Activated naive CD8-positive, alpha-beta T cell treated with anti-CD3 and anti-CD28 coated beads for 36 hours (primary cell): ENCODE data around the gene STK38. TPM values are rescaled to one million over a fixed set of nuclear protein-coding genes. Genes with fewer than 3 reads are reported as not detected.
"Not testable (repeated sequence)": the region's sequence is repeated elsewhere in the genome, so short reads cannot be mapped to it uniquely, and the experiment has no call there.

ENCODE experiments used
- DNase-seq: peaks from one replicate; pipeline ENCODE4 v3.0.0; 2021
- H3K27ac Mint-ChIP-seq: one replicate; pipeline ENCODE4 v1.8.0; 2022; ENCODE audit warnings: mild to moderate bottlenecking, moderate library complexity, mixed read lengths
- H3K27me3 Mint-ChIP-seq: one replicate; pipeline ENCODE4 v1.8.0; 2022; ENCODE audit warnings: mild to moderate bottlenecking, mixed read lengths
- H3K36me3 Mint-ChIP-seq: one replicate; pipeline ENCODE4 v1.8.0; 2021; ENCODE audit warnings: mild to moderate bottlenecking, mixed read lengths
- H3K4me1 Mint-ChIP-seq: one replicate; pipeline ENCODE4 v1.8.0; 2021; ENCODE audit warnings: mixed read lengths
- H3K4me3 Mint-ChIP-seq: one replicate; pipeline ENCODE4 v1.8.0; 2022; ENCODE audit warnings: mild to moderate bottlenecking, moderate library complexity, mixed read lengths
- H3K9me3 Mint-ChIP-seq: one replicate; pipeline ENCODE4 v1.8.0; 2022; ENCODE audit warnings: mixed read lengths
- total RNA-seq, 2 experiments: library from RNA; stranded (reverse); gene quantifications; one replicate each; pipeline ENCODE4 v1.2.3, GENCODE V29; 2021

STK38 gene
- total RNA-seq: 10 to 100 TPM; 21.5 to 23.1 TPM

- peaks cover 15% of the 10 kb centered on the region for H3K36me3 Mint-ChIP-seq
- H3K27ac Mint-ChIP-seq: peak within 1 kb of the TSS; percentile 98
- peaks cover 4% of the 10 kb centered on the region for H3K27me3 Mint-ChIP-seq
- DNase-seq: peak; percentile 92
- H3K4me1 Mint-ChIP-seq: peaks cover 39% of the 10 kb centered on the region
- peak within 1 kb of the TSS; percentile 100 for H3K4me3 Mint-ChIP-seq
- no peaks in the 10 kb centered on the region for H3K9me3 Mint-ChIP-seq
Measured at GRCh38 chr6:36546920-36547645, at the start of gene STK38. STK38 (minus strand) TSS chr6:36547479; CDS start chr6:36540202, 7,277 bp downstream.

- H3K36me3 Mint-ChIP-seq: peaks cover 70% of the 10 kb centered on the region
- peaks cover 58% of the 10 kb centered on the region for H3K4me1 Mint-ChIP-seq
- DNase-seq: no peak
- peak overlapping the region; percentile 97 for H3K4me3 Mint-ChIP-seq
- peak overlapping the region; percentile 99 for H3K27ac Mint-ChIP-seq
- H3K27me3 Mint-ChIP-seq: peaks cover 5% of the 10 kb centered on the region
- peaks cover 2% of the 10 kb centered on the region for H3K9me3 Mint-ChIP-seq
Measured at GRCh38 chr6:36596356-36596755, 49.1 kb upstream of the STK38 start.

- H3K4me1 Mint-ChIP-seq: peaks cover 49% of the 10 kb centered on the region
- peaks cover 2% of the 10 kb centered on the region for H3K9me3 Mint-ChIP-seq
- no peak for DNase-seq
- H3K27ac Mint-ChIP-seq: peak overlapping the region; percentile 99
- peak overlapping the region; percentile 97 for H3K4me3 Mint-ChIP-seq
- peaks cover 59% of the 10 kb centered on the region for H3K36me3 Mint-ChIP-seq
- peaks cover 5% of the 10 kb centered on the region for H3K27me3 Mint-ChIP-seq
Measured at GRCh38 chr6:36594816-36595643, 47.8 kb upstream of the STK38 start.

- Mint-ChIP-seq H3K4me3 (peak within 1 kb of the TSS; percentile 97), H3K9me3 (peaks cover 2% of the 10 kb centered on the region), H3K4me1 (peaks cover 44% of the 10 kb centered on the region), H3K27me3 (peaks cover 5% of the 10 kb centered on the region), H3K27ac (peak within 1 kb of the TSS; percentile 99), H3K36me3 (peaks cover 51% of the 10 kb centered on the region)
- DNase-seq: peak; percentile 97
Measured at GRCh38 chr6:36594029-36594815, 46.9 kb upstream of the STK38 start, which contains the start of gene SRSF3. SRSF3 (plus strand) TSS chr6:36594362; CDS start chr6:36596763, 2,401 bp downstream.

GRCh38 chr6:36593569-36594028 is 46.3 kb upstream of the STK38 start:
- DNase-seq: peak; percentile 55
- peak overlapping the region; percentile 97 for H3K4me3 Mint-ChIP-seq
- H3K27ac Mint-ChIP-seq: peak overlapping the region; percentile 99
- H3K36me3 Mint-ChIP-seq: peaks cover 45% of the 10 kb centered on the region
- H3K27me3 Mint-ChIP-seq: peaks cover 5% of the 10 kb centered on the region
- peaks cover 2% of the 10 kb centered on the region for H3K9me3 Mint-ChIP-seq
- H3K4me1 Mint-ChIP-seq: peaks cover 38% of the 10 kb centered on the region

GRCh38 chr6:36592221-36592655 is 45.0 kb upstream of the STK38 start:
- H3K36me3 Mint-ChIP-seq: peaks cover 31% of the 10 kb centered on the region
- peak overlapping the region; percentile 65 for H3K4me3 Mint-ChIP-seq
- peaks cover 2% of the 10 kb centered on the region for H3K9me3 Mint-ChIP-seq
- no peak for DNase-seq
- H3K27ac Mint-ChIP-seq: peak overlapping the region; percentile 99
- peaks cover 5% of the 10 kb centered on the region for H3K27me3 Mint-ChIP-seq
- peaks cover 29% of the 10 kb centered on the region for H3K4me1 Mint-ChIP-seq

- Mint-ChIP-seq H3K27me3 (peaks cover 5% of the 10 kb centered on the region), H3K27ac (no peak overlapping the region), H3K36me3 (peaks cover 11% of the 10 kb centered on the region), H3K4me3 (no peak overlapping the region), H3K4me1 (peaks cover 16% of the 10 kb centered on the region), H3K9me3 (peaks cover 2% of the 10 kb centered on the region)
- DNase-seq: no peak
Measured at GRCh38 chr6:36590237-36590636, 43.0 kb upstream of the STK38 start.

GRCh38 chr6:36589025-36589400 is 41.7 kb upstream of the STK38 start:
- not testable (repeated sequence) for H3K27me3 Mint-ChIP-seq, H3K27ac Mint-ChIP-seq, H3K36me3 Mint-ChIP-seq, DNase-seq, H3K9me3 Mint-ChIP-seq, H3K4me3 Mint-ChIP-seq
- H3K4me1 Mint-ChIP-seq: peaks cover 13% of the 10 kb centered on the region

DNA sequence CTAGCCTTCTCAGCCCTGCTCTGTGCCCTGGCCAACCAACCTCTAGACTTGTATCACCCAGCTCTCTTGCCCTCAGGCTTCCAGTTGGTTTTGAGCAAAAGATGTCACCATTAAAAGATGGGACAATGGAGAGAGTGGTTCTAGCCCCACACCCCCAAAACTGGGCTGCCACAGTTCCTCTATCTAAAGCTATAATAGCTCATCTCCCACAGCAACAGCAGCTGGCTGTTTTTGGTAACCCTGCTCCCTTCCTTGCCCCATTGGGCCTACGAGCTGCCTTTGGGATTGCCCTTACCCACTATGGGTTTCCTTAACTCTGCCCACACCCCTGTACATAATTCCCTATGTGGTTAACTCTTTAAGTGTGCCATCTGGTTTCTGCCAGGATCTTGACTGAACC is 39.3 kb upstream of the STK38 start:
- Mint-ChIP-seq H3K27ac (no peak overlapping the region), H3K4me3 (no peak overlapping the region), H3K4me1 (no peaks in the 10 kb centered on the region), H3K36me3 (no peaks in the 10 kb centered on the region), H3K27me3 (no peaks in the 10 kb centered on the region), H3K9me3 (no peaks in the 10 kb centered on the region)
- DNase-seq: no peak

DNA sequence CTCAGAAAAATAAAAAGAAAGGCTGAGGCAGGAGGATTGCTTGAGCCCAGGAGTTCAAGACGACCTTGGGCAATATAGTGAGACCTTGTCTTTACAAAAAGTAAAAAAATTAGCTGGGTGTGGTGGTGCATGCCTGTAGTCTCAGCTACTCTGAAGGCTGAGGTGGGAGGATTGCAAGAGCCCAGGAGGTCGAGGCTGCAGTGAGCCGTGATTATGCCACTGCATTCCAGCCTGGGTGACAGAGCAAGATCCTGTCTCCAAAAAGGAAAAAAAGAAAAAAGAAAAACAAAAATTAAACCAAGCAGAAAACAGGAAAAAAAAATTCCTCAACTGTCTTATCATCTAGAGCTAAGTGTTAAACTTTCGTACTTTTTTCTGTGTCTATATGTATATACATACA is 34.4 kb upstream of the STK38 start:
- Mint-ChIP-seq H3K4me1 (no peaks in the 10 kb centered on the region), H3K27me3 (no peaks in the 10 kb centered on the region), H3K36me3 (no peaks in the 10 kb centered on the region), H3K9me3 (no peaks in the 10 kb centered on the region), H3K4me3 (no peak overlapping the region), H3K27ac (no peak overlapping the region)
- no peak for DNase-seq

DNA sequence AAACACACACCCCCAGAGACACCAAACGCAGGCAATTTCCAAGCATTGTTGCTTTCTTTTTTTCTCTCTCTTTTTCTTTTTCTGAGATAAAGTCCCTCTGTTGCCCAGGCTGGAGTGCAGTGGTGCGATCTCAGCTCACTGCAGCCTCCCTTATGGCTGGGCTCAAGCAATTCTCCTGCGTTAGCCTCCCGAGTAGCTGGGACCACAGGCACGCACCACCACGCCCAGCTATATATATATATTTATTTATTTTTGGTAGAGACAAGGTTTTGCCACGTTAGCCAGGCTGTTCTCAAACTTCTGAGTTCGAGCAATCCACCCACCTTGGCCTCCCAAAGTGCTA is 32.9 kb upstream of the STK38 start:
- Mint-ChIP-seq H3K27me3 (no peaks in the 10 kb centered on the region), H3K4me3 (no peak overlapping the region), H3K9me3 (no peaks in the 10 kb centered on the region), H3K4me1 (no peaks in the 10 kb centered on the region), H3K36me3 (no peaks in the 10 kb centered on the region), H3K27ac (no peak overlapping the region)
- DNase-seq: no peak

DNA sequence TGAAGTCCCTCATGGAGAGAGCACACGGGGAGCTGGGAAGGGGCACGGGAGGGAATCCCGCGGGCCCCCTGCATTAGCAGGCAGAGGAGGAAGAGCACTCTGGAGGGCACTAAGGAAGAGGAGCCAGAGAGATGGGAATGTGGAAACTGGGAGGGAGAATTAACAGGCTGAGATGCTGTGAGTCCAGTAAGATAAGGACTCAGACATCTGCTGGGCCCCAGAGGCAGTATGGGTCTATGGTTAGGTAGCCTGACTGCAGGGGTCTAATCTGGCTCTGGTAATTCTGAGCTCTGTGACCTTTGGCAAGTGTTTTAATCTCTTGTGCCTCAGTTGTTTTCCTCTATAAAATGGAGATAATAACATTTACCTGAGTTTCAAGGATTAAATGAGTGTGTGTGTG is 31.2 kb upstream of the STK38 start:
- Mint-ChIP-seq H3K27me3 (no peaks in the 10 kb centered on the region), H3K4me1 (no peaks in the 10 kb centered on the region), H3K36me3 (no peaks in the 10 kb centered on the region), H3K4me3 (no peak overlapping the region), H3K27ac (no peak overlapping the region), H3K9me3 (no peaks in the 10 kb centered on the region)
- DNase-seq: no peak

DNA sequence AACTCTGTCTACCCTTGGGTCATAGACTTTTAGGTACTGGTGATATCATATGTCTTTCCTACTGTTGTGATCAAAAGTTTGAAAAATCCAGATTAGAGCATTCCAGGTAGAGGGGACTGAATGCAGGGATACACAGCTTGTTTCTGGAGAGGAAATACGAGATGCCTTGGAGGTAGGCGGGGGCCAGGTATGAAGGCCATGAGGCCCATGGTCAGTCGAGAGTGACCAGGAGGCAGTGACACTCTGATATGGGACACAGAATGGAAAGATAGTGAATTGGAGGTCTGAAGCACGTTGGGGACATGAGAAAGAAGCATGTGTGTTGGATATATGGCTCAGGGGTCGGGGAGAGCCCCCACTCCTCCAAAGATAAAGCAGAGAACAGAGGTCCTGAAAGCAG is 30.8 kb upstream of the STK38 start:
- no peak overlapping the region for H3K27ac Mint-ChIP-seq
- H3K9me3 Mint-ChIP-seq: no peaks in the 10 kb centered on the region
- no peak for DNase-seq
- H3K36me3 Mint-ChIP-seq: no peaks in the 10 kb centered on the region
- H3K27me3 Mint-ChIP-seq: no peaks in the 10 kb centered on the region
- no peak overlapping the region for H3K4me3 Mint-ChIP-seq
- no peaks in the 10 kb centered on the region for H3K4me1 Mint-ChIP-seq

DNA sequence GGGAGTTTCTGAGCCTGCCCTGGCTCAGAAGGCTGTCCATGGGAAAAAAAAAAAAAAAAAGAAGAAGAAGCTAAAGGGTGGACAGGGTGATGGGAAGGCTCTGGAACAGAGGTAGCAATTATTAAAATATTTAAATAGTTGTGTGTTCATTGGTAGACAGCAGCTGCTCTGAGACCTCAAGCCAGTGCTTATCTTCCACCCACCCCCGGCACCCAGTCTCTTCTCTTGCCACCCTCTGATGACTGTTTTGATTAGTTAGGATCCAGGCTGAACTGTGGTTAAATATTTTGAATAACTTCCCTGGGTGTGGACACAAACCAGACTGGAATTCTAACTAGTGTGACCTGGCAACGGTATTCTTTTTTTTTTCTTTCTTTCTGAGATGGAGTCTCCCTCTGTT is 30.0 kb upstream of the STK38 start:
- H3K4me3 Mint-ChIP-seq: no peak overlapping the region
- H3K27ac Mint-ChIP-seq: no peak overlapping the region
- H3K9me3 Mint-ChIP-seq: no peaks in the 10 kb centered on the region
- no peaks in the 10 kb centered on the region for H3K4me1 Mint-ChIP-seq
- H3K27me3 Mint-ChIP-seq: no peaks in the 10 kb centered on the region
- H3K36me3 Mint-ChIP-seq: no peaks in the 10 kb centered on the region
- DNase-seq: no peak

DNA sequence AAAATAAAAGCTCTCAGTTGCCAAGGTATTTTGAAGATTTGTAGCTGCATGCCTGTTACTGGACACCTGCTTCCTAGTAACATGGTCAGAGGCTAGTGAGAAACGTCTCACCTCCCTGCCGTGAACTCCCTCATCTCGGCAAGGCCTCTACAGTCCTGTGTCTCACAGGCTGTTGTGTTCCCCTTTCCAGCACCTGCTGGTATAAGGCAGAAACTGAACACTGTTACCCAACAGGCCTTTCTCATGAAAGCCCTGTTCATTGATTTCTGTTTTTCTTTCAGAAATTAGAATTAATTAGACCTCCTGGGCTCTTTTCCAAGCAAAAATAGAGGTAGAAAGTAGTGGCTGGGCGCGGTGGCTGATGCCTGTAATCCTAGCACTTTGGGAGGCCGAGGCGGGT is 29.3 kb upstream of the STK38 start:
- no peaks in the 10 kb centered on the region for H3K36me3 Mint-ChIP-seq
- no peak overlapping the region for H3K4me3 Mint-ChIP-seq
- H3K4me1 Mint-ChIP-seq: no peaks in the 10 kb centered on the region
- no peaks in the 10 kb centered on the region for H3K27me3 Mint-ChIP-seq
- no peaks in the 10 kb centered on the region for H3K9me3 Mint-ChIP-seq
- no peak for DNase-seq
- H3K27ac Mint-ChIP-seq: no peak overlapping the region
